B cell (primary cell): Measurements from ENCODE around the gene PDLIM1. TPM values are rescaled to one million over a fixed set of nuclear protein-coding genes. Genes with fewer than 3 reads are reported as not detected.
"Not testable (repeated sequence)": the region's sequence is repeated elsewhere in the genome, so short reads cannot be mapped to it uniquely, and the experiment has no call there.

ENCODE experiments used
- ATAC-seq: fragments of 200-7000 bp; cut with Tn5 transposase; one replicate; pipeline ENCODE4 v1.10.0; 2021; ENCODE audit warnings: low read depth, mild to moderate bottlenecking, moderate number of reproducible peaks, moderate library complexity
- CTCF ChIA-PET: fragments of 350-600 bp; sonication (Branson Sonifier 250); formaldehyde crosslinking; loops from one replicate; lab custom pipeline; 2021; ENCODE audit warnings: antibody characterized with exemption, inconsistent platforms; lab: Charles Lee
- POLR2A ChIA-PET: fragments of 350-600 bp; sonication (Branson Sonifier 250); formaldehyde crosslinking; loops from one replicate; lab custom pipeline; 2021; ENCODE audit warnings: antibody characterized with exemption; lab: Charles Lee
- DNase-seq: peaks from one replicate; pipeline ENCODE4 v3.0.0; 2013
- H2AFZ ChIP-seq: 2 replicates; pipeline ENCODE4 v1.6.1; 2012; ENCODE audit warnings: mild to moderate bottlenecking, low read depth, low read length; ENCODE audit not compliant: insufficient read depth, poor library complexity, severe bottlenecking
- H3K27ac ChIP-seq, 2 donors: 1 replicate in 1 of 2; 2 replicates in 1 of 2; pipeline ENCODE4 v1.5.1; 2012 to 2013; ENCODE audit warnings: low read length in 2 of 2, mild to moderate bottlenecking in 2 of 2, moderate library complexity in 1 of 2
- H3K27me3 ChIP-seq, 4 experiments: fragments of 200-600 bp in 1 of 4; sonication (generic) in 1 of 4; replicated peaks in 1 of 4; 1 replicate in 2 of 4; 2 replicates in 2 of 4; pipeline versions ENCODE4 v1.6.1 to v1.7.0; 2013 to 2016; ENCODE audit warnings: low read length in 3 of 4, mild to moderate bottlenecking in 2 of 4, mixed read lengths in 1 of 4, moderate library complexity in 1 of 4; ENCODE audit not compliant: insufficient read depth in 4 of 4, control insufficient read depth in 3 of 4; ENCODE audit errors: control extremely low read depth in 1 of 4
- H3K36me3 ChIP-seq, 2 experiments: replicated peaks in 1 of 2; 1 replicate in 1 of 2; 2 replicates in 1 of 2; pipeline versions ENCODE4 v1.6.1 to v1.7.1; 2013; ENCODE audit warnings: low read length in 1 of 2; ENCODE audit not compliant: insufficient read depth in 2 of 2, control insufficient read depth in 1 of 2; ENCODE audit errors: control extremely low read depth in 1 of 2, extremely low read depth in 1 of 2
- H3K4me1 ChIP-seq, 2 donors: fragments of 200-600 bp in 1 of 2; sonication (generic) in 1 of 2; 1 replicate in 1 of 2; 2 replicates in 1 of 2; pipeline versions ENCODE4 v1.5.1 to v1.6.1; 2013 to 2017; ENCODE audit warnings: low read length in 2 of 2; ENCODE audit not compliant: control insufficient read depth in 2 of 2, insufficient read depth in 2 of 2
- H3K4me2 ChIP-seq: replicated peaks from 2 replicates; pipeline ENCODE3; 2012; ENCODE audit warnings: mild to moderate bottlenecking, low read depth, low read length; ENCODE audit not compliant: poor library complexity, severe bottlenecking
- H3K4me3 ChIP-seq, 5 experiments: fragments of 200-600 bp in 1 of 5; sonication (generic) in 1 of 5; 1 replicate in 3 of 5; 2 replicates in 2 of 5; pipeline versions ENCODE4 v1.5.1 to v1.7.0; 2011 to 2016; ENCODE audit warnings: low read length in 4 of 5, mild to moderate bottlenecking in 4 of 5, low read depth in 2 of 5, control low read depth in 1 of 5, moderate library complexity in 1 of 5; ENCODE audit not compliant: insufficient read depth in 1 of 5; ENCODE audit errors: control extremely low read depth in 1 of 5, extremely low read depth in 1 of 5
- H3K79me2 ChIP-seq: fragments of 200-600 bp; sonication (generic); one replicate; pipeline ENCODE4 v1.6.0; 2016; ENCODE audit warnings: low read length; ENCODE audit not compliant: control insufficient read depth, insufficient read depth
- H3K9ac ChIP-seq: fragments of 200-600 bp; sonication (generic); 2 replicates; pipeline ENCODE4 v1.6.1; 2017; ENCODE audit warnings: mild to moderate bottlenecking, low read length, moderate library complexity
- H3K9me3 ChIP-seq, 3 donors: one replicate each; pipeline versions ENCODE4 v1.6.1 to v1.7.1; 2013; ENCODE audit warnings: low read length in 2 of 3; ENCODE audit not compliant: control insufficient read depth in 2 of 3, insufficient read depth in 1 of 3; ENCODE audit errors: control extremely low read depth in 1 of 3
- H4K20me1 ChIP-seq: 2 replicates; pipeline ENCODE4 v1.6.0; 2012; ENCODE audit warnings: mild to moderate bottlenecking, low read length; ENCODE audit not compliant: insufficient read depth, control insufficient read depth, poor library complexity, severe bottlenecking
- H3K27ac Mint-ChIP-seq: one replicate; pipeline ENCODE4 v1.8.0; 2021; ENCODE audit warnings: mixed read lengths
- H3K27me3 Mint-ChIP-seq: one replicate; pipeline ENCODE4 v1.8.0; 2021; ENCODE audit warnings: mixed read lengths
- H3K4me1 Mint-ChIP-seq: one replicate; pipeline ENCODE4 v1.8.0; 2021; ENCODE audit warnings: mixed read lengths
- H3K4me3 Mint-ChIP-seq: one replicate; pipeline ENCODE4 v1.8.0; 2021; ENCODE audit warnings: mixed read lengths
- H3K9me3 Mint-ChIP-seq: one replicate; pipeline ENCODE4 v1.8.0; 2022; ENCODE audit warnings: mixed read lengths; ENCODE audit not compliant: insufficient read depth
- CTCF ChIP-seq: fragments of 200-600 bp; IDR thresholded peaks from one replicate; pipeline ENCODE4 v1.8.0; 2022; ENCODE audit warnings: antibody characterized with exemption, mild to moderate bottlenecking
- EZH2 ChIP-seq: IDR thresholded peaks from 2 replicates; pipeline ENCODE4 v1.6.1; 2012; ENCODE audit warnings: borderline replicate concordance, low read depth, mild to moderate bottlenecking, moderate library complexity, low read length; ENCODE audit not compliant: insufficient read depth, poor library complexity, severe bottlenecking
- WGBS: methylation state at CpG from one replicate; pipeline ENCODE4 v1.1.5; 2013; ENCODE audit warnings: missing lambda C conversion rate; ENCODE audit not compliant: insufficient coverage; 5-methylcytosine and 5-hydroxymethylcytosine counted together
- intact Hi-C: fragments of 100-400 bp; cut with micrococcal nuclease; formaldehyde crosslinking; loops from one replicate; pipeline ENCODE4 v1.10.0; 2022
- polyA plus RNA-seq: library from polyadenylated mRNA; depleted of rRNA; stranded (reverse); fragments of >200 nt; gene quantifications from 2 replicates; pipeline ENCODE4 v1.2.3, GENCODE V29; 2012
- total RNA-seq, 2 donors: library from RNA; stranded (reverse); fragments of 120-200 nt in 1 of 2; gene quantifications; 1 replicate in 1 of 2; 2 replicates in 1 of 2; pipeline versions ENCODE4 v1.2.3 to v1.2.4, GENCODE V29; 2013 to 2022

The PDLIM1 gene
- total and polyA plus RNA-seq, 2 donors (not counting 1 experiment from before 2014, with no cell fraction given): 123 to 135 TPM

- H3K27me3 Mint-ChIP-seq, H3K79me2 ChIP-seq, intact Hi-C loops, H3K27me3 ChIP-seq, H3K9me3 ChIP-seq, H4K20me1 ChIP-seq, H3K9me3 Mint-ChIP-seq: not testable (repeated sequence)
- peaks cover 21% of the 10 kb centered on the region for H3K4me1 Mint-ChIP-seq
- ChIA-PET CTCF (interaction anchor here (1.0 to 1.4 kb wide), 4 partner anchors 11 to 132 kb away, joined by 3 to 4 read pairs (median 3); no protein-coding TSS in a partner anchor), POLR2A (interaction anchor here (0.9 kb wide), 1 partner anchor 16 kb away, joined by 3 read pairs; no protein-coding TSS in a partner anchor)
- Histone ChIP-seq H3K4me2 (peak overlapping the region; percentile 87), H3K36me3 (peaks cover 1 to 24% of the 10 kb centered on the region in 2 experiments), H2AFZ (peak overlapping the region; percentile 89), H3K9ac (peak overlapping the region; percentile 69), H3K4me3 (peak overlapping the region; percentile 41 to 82 (median 78)), H3K4me1 (peaks cover 8 to 19% of the 10 kb centered on the region in 2 donors), H3K27ac (peak overlapping the region; percentile 55 to 68)
- WGBS: 22% methylated on average over 32 of the region's 36 CpGs
- peak overlapping the region; percentile 92 for H3K4me3 Mint-ChIP-seq
- H3K27ac Mint-ChIP-seq: peak overlapping the region; percentile 91
- ATAC-seq (peak; percentile 85), DNase-seq (peak; percentile 85)
These were observed 59.9 kb downstream of the PDLIM1 start for GRCh38 chr10:95230677-95231586.

GRCh38 chr10:95229724-95230627 lies 60.8 kb downstream of the PDLIM1 start:
- Histone ChIP-seq H3K79me2 (peaks cover 4% of the 10 kb centered on the region), H3K36me3 (peaks cover 1 to 21% of the 10 kb centered on the region in 2 experiments), H3K9me3 (no peaks in the 10 kb centered on the region), H3K27ac (peak overlapping the region in 1 of 2 donors; percentile 68), H3K4me3 (peak overlapping the region; percentile 41 to 82 (median 78)), H2AFZ (peak overlapping the region; percentile 89), H3K27me3 (no peaks in the 10 kb centered on the region), H4K20me1 (no peaks in the 10 kb centered on the region), H3K9ac (peak overlapping the region; percentile 69), H3K4me1 (peaks cover 6 to 15% of the 10 kb centered on the region in 2 donors), H3K4me2 (peak overlapping the region; percentile 87)
- DNase-seq: no peak
- POLR2A ChIA-PET: interaction anchor here (0.9 kb wide), 1 partner anchor 17 kb away, joined by 3 read pairs; no protein-coding TSS in a partner anchor
- Mint-ChIP-seq H3K9me3 (no peaks in the 10 kb centered on the region), H3K27ac (peak overlapping the region; percentile 91), H3K4me3 (peak overlapping the region; percentile 92), H3K27me3 (no peaks in the 10 kb centered on the region), H3K4me1 (peaks cover 14% of the 10 kb centered on the region)
- ATAC-seq: no peak
- WGBS: 91% methylated on average over 4 of the region's 10 CpGs
- intact Hi-C loops: no loop called here
- TF ChIP-seq CTCF (no peak), EZH2 (no peak)
- CTCF ChIA-PET: interaction anchor here (1.0 kb wide), 1 partner anchor 17 kb away, joined by 3 read pairs; no protein-coding TSS in a partner anchor
